Caco-2 (cell line): ENCODE results near the gene LDLRAD2. TPM values are rescaled to one million over a fixed set of nuclear protein-coding genes. Genes with fewer than 3 reads are reported as not detected.

Source experiments
- BruUV-seq: library from RNA; stranded (reverse); fragments of 400-500 nt; replicated peaks from 2 replicates; lab custom pipeline; 2021; lab: Mats Ljungman, UMichigan
- CTCF ChIA-PET: fragments of 300-600 bp; sonication (Branson Sonifier 250); formaldehyde crosslinking; loops from one replicate; lab custom pipeline; 2022; ENCODE audit warnings: antibody characterized with exemption; lab: Charles Lee
- POLR2A ChIA-PET: fragments of 300-600 bp; sonication (Branson Sonifier 250); formaldehyde crosslinking; loops from one replicate; lab custom pipeline; 2022; ENCODE audit warnings: antibody characterized with exemption; lab: Charles Lee
- DNase-seq, 2 experiments: peaks; one replicate each; pipeline versions ENCODE4 v3.0.0 to v3.0.0-alpha.2; 2020 to 2022
- H3K27me3 ChIP-seq: replicated peaks from 2 replicates; pipeline ENCODE4 v1.6.0; 2011; ENCODE audit warnings: low read length; ENCODE audit not compliant: control insufficient read depth, insufficient read depth
- H3K36me3 ChIP-seq: 2 replicates; pipeline ENCODE4 v1.5.1; 2011; ENCODE audit warnings: low read length; ENCODE audit not compliant: control insufficient read depth, insufficient read depth
- H3K4me1 ChIP-seq: fragments of 250-450 bp; sonication (Bioruptor Pico); 2 replicates; pipeline ENCODE4 v1.5.1; 2020; ENCODE audit warnings: mild to moderate bottlenecking
- H3K4me3 ChIP-seq: 2 replicates; pipeline ENCODE4 v1.5.1; 2011; ENCODE audit warnings: low read depth, mild to moderate bottlenecking, control low read depth, low read length
- H3K9me3 ChIP-seq: fragments of 250-450 bp; sonication (Bioruptor Pico); 2 replicates; pipeline ENCODE4 v1.5.1; 2020; ENCODE audit warnings: mild to moderate bottlenecking, moderate library complexity
- H3K27ac Mint-ChIP-seq: one replicate; pipeline ENCODE4 v1.8.0; 2022; ENCODE audit warnings: mixed read lengths; ENCODE audit not compliant: unreplicated experiment
- H3K27me3 Mint-ChIP-seq: one replicate; pipeline ENCODE4 v1.8.0; 2022; ENCODE audit warnings: mixed read lengths; ENCODE audit not compliant: insufficient read depth, unreplicated experiment
- H3K36me3 Mint-ChIP-seq: one replicate; pipeline ENCODE4 v1.8.0; 2022; ENCODE audit warnings: mild to moderate bottlenecking, mixed read lengths; ENCODE audit not compliant: insufficient read depth, unreplicated experiment
- H3K4me1 Mint-ChIP-seq: one replicate; pipeline ENCODE4 v1.8.0; 2022; ENCODE audit warnings: low read depth, mixed read lengths; ENCODE audit not compliant: unreplicated experiment
- H3K4me3 Mint-ChIP-seq: one replicate; pipeline ENCODE4 v1.8.0; 2022; ENCODE audit warnings: mild to moderate bottlenecking, moderate library complexity, mixed read lengths; ENCODE audit not compliant: unreplicated experiment
- H3K9me3 Mint-ChIP-seq: one replicate; pipeline ENCODE4 v1.8.0; 2022; ENCODE audit warnings: mixed read lengths; ENCODE audit not compliant: unreplicated experiment
- intact Hi-C: fragments of 100-400 bp; cut with micrococcal nuclease; formaldehyde crosslinking; loops from one replicate; pipeline ENCODE4 v1.10.0; 2022; ENCODE audit not compliant: unreplicated experiment
- total RNA-seq: library from RNA; stranded (reverse); gene quantifications from 2 replicates; pipeline ENCODE4 v1.2.3, GENCODE V29; 2022
- TF ChIP-seq, protein P1 (sequence below), 2 experiments: fragments of 200-600 bp in 1 of 2; IDR thresholded peaks; 1 replicate in 1 of 2; 2 replicates in 1 of 2; pipeline versions ENCODE4 v1.5.1 to v1.8.0; 2011 to 2022; ENCODE audit warnings: antibody characterized with exemption in 1 of 2, control low read depth in 1 of 2, inconsistent platforms in 1 of 2, low read depth in 1 of 2, low read length in 1 of 2, mild to moderate bottlenecking in 1 of 2, moderate library complexity in 1 of 2; ENCODE audit not compliant: insufficient read depth in 1 of 2, severe bottlenecking in 1 of 2, unreplicated experiment in 1 of 2

The LDLRAD2 gene
- total RNA-seq, 1 experiment from 2014 or later: not detected

- no TSS peak for BruUV-seq
Measured at GRCh38 chr1:21848524-21849174, 36.6 kb downstream of the LDLRAD2 start.

DNA sequence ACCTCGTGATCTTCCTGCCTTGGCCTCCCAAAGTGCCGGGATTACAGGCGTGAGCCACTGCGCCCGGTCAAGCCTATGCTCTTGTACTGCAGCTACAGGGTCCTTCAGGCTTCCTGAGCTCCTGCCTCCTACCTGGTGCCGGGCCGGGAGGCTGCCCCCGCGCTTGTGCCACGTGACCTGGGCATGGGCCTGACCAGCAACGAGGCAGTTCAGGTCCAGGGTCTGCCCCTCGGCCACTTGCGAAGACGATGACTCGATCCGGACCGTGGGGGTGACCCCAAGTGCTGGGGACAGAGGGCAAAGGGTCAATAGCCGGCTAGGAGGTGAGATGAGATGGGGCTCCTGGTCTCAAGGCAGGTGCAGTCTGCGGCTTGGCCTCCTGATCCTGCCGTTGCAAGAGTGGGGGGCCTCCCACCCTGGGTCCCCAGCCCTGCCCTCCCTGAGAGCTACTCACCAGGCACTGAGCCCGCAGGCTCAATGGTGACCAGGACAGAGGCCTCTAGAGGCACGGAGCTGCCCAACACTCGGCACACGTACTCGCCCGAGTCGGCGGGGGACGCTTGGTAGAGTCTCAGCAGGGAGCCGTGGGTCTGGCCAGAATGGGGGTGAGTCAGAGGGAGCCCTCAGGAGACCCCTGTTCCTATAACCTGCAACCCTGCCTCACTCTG, 38.0 kb downstream of the LDLRAD2 start:
- Mint-ChIP-seq H3K4me3 (no peak overlapping the region), H3K4me1 (no peaks in the 10 kb centered on the region), H3K9me3 (no peaks in the 10 kb centered on the region), H3K36me3 (peaks cover 63% of the 10 kb centered on the region), H3K27me3 (no peaks in the 10 kb centered on the region), H3K27ac (no peak overlapping the region)
- Histone ChIP-seq H3K27me3 (no peaks in the 10 kb centered on the region), H3K9me3 (no peaks in the 10 kb centered on the region), H3K4me3 (no peak overlapping the region), H3K36me3 (peaks cover 7% of the 10 kb centered on the region), H3K4me1 (no peaks in the 10 kb centered on the region)
- BruUV-seq: no TSS peak
- ChIA-PET CTCF (no interaction called here), POLR2A (interaction anchor here (0.9 kb wide), 1 partner anchor 73 kb away, joined by 4 read pairs; no protein-coding TSS in a partner anchor)
- DNase-seq: no peak
- intact Hi-C loops: no loop called here
- TF ChIP-seq, protein P1, sequence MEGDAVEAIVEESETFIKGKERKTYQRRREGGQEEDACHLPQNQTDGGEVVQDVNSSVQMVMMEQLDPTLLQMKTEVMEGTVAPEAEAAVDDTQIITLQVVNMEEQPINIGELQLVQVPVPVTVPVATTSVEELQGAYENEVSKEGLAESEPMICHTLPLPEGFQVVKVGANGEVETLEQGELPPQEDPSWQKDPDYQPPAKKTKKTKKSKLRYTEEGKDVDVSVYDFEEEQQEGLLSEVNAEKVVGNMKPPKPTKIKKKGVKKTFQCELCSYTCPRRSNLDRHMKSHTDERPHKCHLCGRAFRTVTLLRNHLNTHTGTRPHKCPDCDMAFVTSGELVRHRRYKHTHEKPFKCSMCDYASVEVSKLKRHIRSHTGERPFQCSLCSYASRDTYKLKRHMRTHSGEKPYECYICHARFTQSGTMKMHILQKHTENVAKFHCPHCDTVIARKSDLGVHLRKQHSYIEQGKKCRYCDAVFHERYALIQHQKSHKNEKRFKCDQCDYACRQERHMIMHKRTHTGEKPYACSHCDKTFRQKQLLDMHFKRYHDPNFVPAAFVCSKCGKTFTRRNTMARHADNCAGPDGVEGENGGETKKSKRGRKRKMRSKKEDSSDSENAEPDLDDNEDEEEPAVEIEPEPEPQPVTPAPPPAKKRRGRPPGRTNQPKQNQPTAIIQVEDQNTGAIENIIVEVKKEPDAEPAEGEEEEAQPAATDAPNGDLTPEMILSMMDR (IDR thresholded peaks at IDR 0.05; ENCODE audit: insufficient read depth in 1 of 2, low read depth in 1 of 2, low read length in 1 of 2, severe bottlenecking in 1 of 2, unreplicated experiment in 1 of 2): no peak

More at GRCh38 chr1:21848524-21849174, 36.6 kb downstream of the LDLRAD2 start:
- Mint-ChIP-seq H3K9me3 (no peaks in the 10 kb centered on the region), H3K36me3 (peaks cover 66% of the 10 kb centered on the region), H3K27ac (no peak overlapping the region), H3K27me3 (no peaks in the 10 kb centered on the region), H3K4me3 (no peak overlapping the region), H3K4me1 (no peaks in the 10 kb centered on the region)
- TF ChIP-seq, protein P1 (IDR thresholded peaks at IDR 0.05; ENCODE audit: insufficient read depth in 1 of 2, low read depth in 1 of 2, low read length in 1 of 2, severe bottlenecking in 1 of 2, unreplicated experiment in 1 of 2): no peak
- Histone ChIP-seq H3K27me3 (no peaks in the 10 kb centered on the region), H3K36me3 (peaks cover 4% of the 10 kb centered on the region), H3K4me3 (no peak overlapping the region), H3K9me3 (no peaks in the 10 kb centered on the region), H3K4me1 (no peaks in the 10 kb centered on the region)
- intact Hi-C loops: no loop called here
- ChIA-PET POLR2A (no interaction called here), CTCF (interaction anchor here (0.5 kb wide), 1 partner anchor 155 kb away, joined by 3 read pairs; no protein-coding TSS in a partner anchor)
- DNase-seq: no peak

DNA sequence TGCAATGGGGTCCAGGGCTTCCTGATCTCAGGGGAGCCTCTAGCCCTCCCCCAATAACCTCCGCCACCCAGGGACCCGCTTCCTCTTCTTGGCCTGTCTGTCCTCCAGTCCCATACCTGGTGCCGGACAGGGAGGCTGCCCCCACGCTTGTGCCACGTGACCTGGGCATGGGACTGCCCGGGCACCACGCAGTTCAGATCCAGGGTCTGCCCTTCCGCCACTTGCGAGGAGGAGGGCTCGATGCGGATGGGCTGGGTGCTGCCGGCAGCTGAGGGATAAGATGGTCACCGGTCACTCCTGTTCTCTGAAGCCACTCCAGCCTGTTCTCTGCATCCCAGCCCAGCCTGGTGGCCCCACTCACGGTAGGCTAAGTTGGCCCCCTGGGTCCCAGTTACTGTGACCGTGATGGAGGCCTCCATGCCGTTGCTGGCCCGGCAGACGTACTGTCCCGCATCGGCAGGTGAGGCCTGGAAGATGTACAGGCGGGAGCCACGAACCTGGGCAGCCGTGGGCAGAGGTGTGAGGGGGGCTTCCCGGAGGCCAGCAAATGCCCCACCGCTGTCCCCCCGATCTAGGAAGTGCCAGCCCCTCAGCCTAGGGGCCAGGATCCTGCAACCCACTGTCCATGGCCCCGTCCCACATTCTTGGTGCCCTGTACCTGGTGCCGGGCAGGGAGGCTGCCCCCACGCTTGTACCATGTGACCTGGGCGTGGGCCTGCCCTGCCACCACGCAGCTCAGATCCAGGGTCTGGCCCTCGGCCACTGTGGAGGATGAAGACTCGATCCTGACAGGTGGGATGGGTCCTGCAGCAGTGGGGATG, 39.6 kb downstream of the LDLRAD2 start:
- Mint-ChIP-seq H3K4me3 (no peak overlapping the region), H3K36me3 (peaks cover 67% of the 10 kb centered on the region), H3K9me3 (no peaks in the 10 kb centered on the region), H3K27me3 (no peaks in the 10 kb centered on the region), H3K27ac (no peak overlapping the region), H3K4me1 (no peaks in the 10 kb centered on the region)
- Histone ChIP-seq H3K9me3 (no peaks in the 10 kb centered on the region), H3K4me3 (no peak overlapping the region), H3K36me3 (peaks cover 13% of the 10 kb centered on the region), H3K27me3 (no peaks in the 10 kb centered on the region), H3K4me1 (no peaks in the 10 kb centered on the region)
- no TSS peak for BruUV-seq
- DNase-seq: no peak
- ChIA-PET CTCF (no interaction called here), POLR2A (no interaction called here)
- intact Hi-C loops: no loop called here
- TF ChIP-seq, protein P1 (IDR thresholded peaks at IDR 0.05; ENCODE audit: insufficient read depth in 1 of 2, low read depth in 1 of 2, low read length in 1 of 2, severe bottlenecking in 1 of 2, unreplicated experiment in 1 of 2): no peak
